OCI-LY7 (cell line): ENCODE measurements around the gene COPS2. TPM values are rescaled to one million over a fixed set of nuclear protein-coding genes. Genes with fewer than 3 reads are reported as not detected.

Experiments used
- BruUV-seq: library from RNA; stranded (reverse); fragments of 400-500 nt; replicated peaks from 2 replicates; lab custom pipeline; 2021; lab: Mats Ljungman, UMichigan
- CTCF ChIA-PET: fragments of 300-600 bp; sonication (Branson Sonifier 250); formaldehyde crosslinking; loops from one replicate; lab custom pipeline; 2022; ENCODE audit warnings: antibody characterized with exemption; ENCODE audit not compliant: unreplicated experiment; lab: Charles Lee
- POLR2A ChIA-PET: fragments of 300-600 bp; sonication (Branson Sonifier 250); formaldehyde crosslinking; loops from one replicate; lab custom pipeline; 2022; ENCODE audit warnings: antibody characterized with exemption; lab: Charles Lee
- DNase-seq: peaks from one replicate; pipeline ENCODE4 v3.0.0-alpha.2; 2015; ENCODE audit warnings: low spot score
- H2AFZ ChIP-seq: fragments of 200-600 bp; sonication (generic), shearing (Covaris generic); 2 replicates; pipeline ENCODE4 v1.6.1; 2014; ENCODE audit warnings: mild to moderate bottlenecking, antibody characterized with exemption, low read length, moderate library complexity
- H3K27ac ChIP-seq: fragments of 200-600 bp; sonication (generic); 2 replicates; pipeline ENCODE4 v1.5.1; 2014; ENCODE audit warnings: mixed run types, low read depth, mild to moderate bottlenecking, moderate library complexity, low read length, inconsistent platforms; ENCODE audit not compliant: poor library complexity, severe bottlenecking
- H3K36me3 ChIP-seq: fragments of 200-600 bp; sonication (generic); 2 replicates; pipeline ENCODE4 v1.6.1; 2014; ENCODE audit warnings: mild to moderate bottlenecking, antibody characterized with exemption, low read length, moderate library complexity, mixed read lengths; ENCODE audit not compliant: insufficient read depth
- H3K4me1 ChIP-seq: fragments of 200-600 bp; sonication (generic); 2 replicates; pipeline ENCODE4 v1.5.1; 2014; ENCODE audit warnings: mild to moderate bottlenecking, low read length; ENCODE audit not compliant: insufficient read depth, poor library complexity, severe bottlenecking
- H3K4me2 ChIP-seq: fragments of 200-600 bp; sonication (generic); 2 replicates; pipeline ENCODE4 v1.6.1; 2014; ENCODE audit warnings: mild to moderate bottlenecking, low read length
- H3K4me3 ChIP-seq: fragments of 200-600 bp; sonication (generic); 2 replicates; pipeline ENCODE4 v1.5.1; 2014; ENCODE audit warnings: mild to moderate bottlenecking, low read depth, low read length; ENCODE audit not compliant: poor library complexity, severe bottlenecking
- H3K79me2 ChIP-seq: fragments of 200-600 bp; sonication (generic); 2 replicates; pipeline ENCODE4 v1.6.1; 2016; ENCODE audit warnings: low read depth, mild to moderate bottlenecking, low read length, moderate library complexity, mixed read lengths; ENCODE audit not compliant: insufficient read depth
- H3K9me2 ChIP-seq: fragments of 200-600 bp; sonication (generic); 2 replicates; pipeline ENCODE4 v1.6.1; 2016; ENCODE audit warnings: mild to moderate bottlenecking, low read length, mixed read lengths; ENCODE audit not compliant: insufficient read depth
- H3K9me3 ChIP-seq: fragments of 200-600 bp; sonication (generic); 2 replicates; pipeline ENCODE4 v1.6.1; 2014; ENCODE audit warnings: mild to moderate bottlenecking, mixed run types, low read length, mixed read lengths
- H4K20me1 ChIP-seq: fragments of 200-600 bp; sonication (generic); 2 replicates; pipeline ENCODE4 v1.6.1; 2014; ENCODE audit warnings: mild to moderate bottlenecking, antibody characterized with exemption, low read length, moderate library complexity, mixed read lengths; ENCODE audit not compliant: insufficient read depth
- CTCF ChIP-seq: fragments of 200-600 bp; sonication (generic); conservative IDR thresholded peaks from 2 replicates; pipeline ENCODE4 v1.5.1; 2014; ENCODE audit warnings: mild to moderate bottlenecking, antibody characterized with exemption, low read length, moderate library complexity, mixed read lengths
- EZH2phosphoT487 ChIP-seq: fragments of 200-600 bp; sonication (generic); IDR thresholded peaks from 2 replicates; pipeline ENCODE4 v1.6.1; 2018; ENCODE audit warnings: low read depth, borderline replicate concordance, mild to moderate bottlenecking, mixed run types, antibody characterized with exemption, low read length, moderate library complexity, mixed read lengths
- intact Hi-C: fragments of 100-400 bp; cut with micrococcal nuclease; formaldehyde crosslinking; loops from one replicate; pipeline ENCODE4 v1.10.0; 2022; ENCODE audit not compliant: unreplicated experiment
- total RNA-seq, 2 experiments: library from RNA; depleted of rRNA in 1 of 2; stranded (reverse); fragments of >200 nt in 1 of 2; shearing (Covaris generic) in 1 of 2; gene quantifications; 2 replicates each; pipeline ENCODE4 v1.2.3, GENCODE V29; 2014 to 2022

Gene COPS2
- total RNA-seq, 2 experiments from 2014 or later: 24.6 to 81.2 TPM

- ChIA-PET CTCF (no interaction called here), POLR2A (interaction anchor here (0.6 to 1.2 kb wide), 2 partner anchors 128 to 244 kb away, joined by 3 to 4 read pairs; partner anchors contain the start of gene EID1)
- no peak overlapping the region for H3K4me3 ChIP-seq
- no peaks in the 10 kb centered on the region for H3K9me3 ChIP-seq
- H3K27ac ChIP-seq: no peak overlapping the region
- DNase-seq: no peak
- H3K79me2 ChIP-seq: 0 out of 2 replicates have a peak, but pooled peaks cover 3% of the 10 kb centered on the region
- intact Hi-C loops: no loop called here
- H4K20me1 ChIP-seq: no peaks in the 10 kb centered on the region; the same call in 1 of the 2 replicates
- H3K9me2 ChIP-seq: no peaks in the 10 kb centered on the region
- no peak for TF ChIP-seq CTCF
- TF ChIP-seq EZH2phosphoT487: no peak
- BruUV-seq: no TSS peak
- no peaks in the 10 kb centered on the region for H3K4me1 ChIP-seq
- H3K4me2 ChIP-seq: no peak overlapping the region
- H3K36me3 ChIP-seq: peaks cover 57% of the 10 kb centered on the region
- no peak overlapping the region for H2AFZ ChIP-seq
These were observed 33.5 kb downstream of the COPS2 start for GRCh38 chr15:49121901-49122300.

GRCh38 chr15:49120832-49121231 lies 34.6 kb downstream of the COPS2 start:
- POLR2A ChIA-PET: interaction anchor here (0.5 to 1.0 kb wide), 2 partner anchors 9 to 518 kb away, joined by 3 to 4 read pairs; no protein-coding TSS in a partner anchor
- no peak for TF ChIP-seq EZH2phosphoT487
- TF ChIP-seq CTCF: no peak
- no peak overlapping the region for H3K27ac ChIP-seq
- BruUV-seq: no TSS peak
- H3K4me3 ChIP-seq: no peak overlapping the region
- no peak overlapping the region for H3K4me2 ChIP-seq
- CTCF ChIA-PET: no interaction called here
- no peaks in the 10 kb centered on the region for H3K4me1 ChIP-seq
- H4K20me1 ChIP-seq: no peaks in the 10 kb centered on the region; the same call in 1 of the 2 replicates
- H3K79me2 ChIP-seq: no peaks in the 10 kb centered on the region
- DNase-seq: no peak
- intact Hi-C loops: no loop called here
- peaks cover 60% of the 10 kb centered on the region for H3K36me3 ChIP-seq
- no peaks in the 10 kb centered on the region for H3K9me2 ChIP-seq
- H3K9me3 ChIP-seq: no peaks in the 10 kb centered on the region
- no peak overlapping the region for H2AFZ ChIP-seq

DNA sequence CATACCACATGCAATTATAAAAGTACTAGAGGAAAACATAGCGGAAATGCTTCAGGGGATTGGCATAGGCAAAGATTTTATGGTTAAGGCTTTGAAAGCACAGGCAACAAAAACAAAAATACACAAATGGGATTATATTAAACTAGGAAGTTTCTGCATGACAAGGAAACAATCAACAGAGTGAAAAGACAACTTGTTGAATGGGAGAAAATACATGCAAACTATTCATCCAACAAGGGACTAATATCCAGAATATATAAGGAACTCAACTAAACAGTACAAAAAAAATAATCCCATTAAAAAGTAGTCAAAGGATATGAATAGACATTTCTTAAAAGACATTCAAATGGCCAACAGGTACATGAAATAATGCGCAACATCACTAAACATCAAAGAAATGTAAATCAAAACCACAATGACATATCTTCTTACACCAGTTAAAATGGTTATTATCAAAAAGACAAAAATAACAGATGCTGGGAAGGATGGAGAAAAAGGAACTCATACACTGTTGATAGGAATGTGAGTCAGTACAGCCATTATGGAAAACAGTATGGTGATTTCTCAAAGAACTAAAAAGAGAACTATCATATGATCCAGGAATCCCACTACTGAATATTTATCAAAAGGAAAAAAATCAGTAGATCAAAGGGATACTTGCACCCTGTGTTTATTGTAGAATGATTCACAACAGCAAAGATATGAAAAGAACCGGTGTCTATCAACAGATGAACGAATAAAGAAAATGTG lies 39.1 kb downstream of the COPS2 start:
- Histone ChIP-seq H3K79me2 (no peaks in the 10 kb centered on the region), H3K9me2 (no peaks in the 10 kb centered on the region), H3K4me2 (no peak overlapping the region), H3K4me1 (no peaks in the 10 kb centered on the region), H3K4me3 (no peak overlapping the region), H3K27ac (no peak overlapping the region), H4K20me1 (no peaks in the 10 kb centered on the region), H2AFZ (no peak overlapping the region), H3K9me3 (peaks cover 9% of the 10 kb centered on the region; the same call in 1 of the 2 replicates), H3K36me3 (peaks cover 63% of the 10 kb centered on the region)
- TF ChIP-seq CTCF (no peak), EZH2phosphoT487 (no peak)
- no TSS peak for BruUV-seq
- ChIA-PET POLR2A (no interaction called here), CTCF (no interaction called here)
- DNase-seq: no peak
- intact Hi-C loops: no loop called here
